ENCODE measurements around the gene ENO3.

Gene ENO3

DNA sequence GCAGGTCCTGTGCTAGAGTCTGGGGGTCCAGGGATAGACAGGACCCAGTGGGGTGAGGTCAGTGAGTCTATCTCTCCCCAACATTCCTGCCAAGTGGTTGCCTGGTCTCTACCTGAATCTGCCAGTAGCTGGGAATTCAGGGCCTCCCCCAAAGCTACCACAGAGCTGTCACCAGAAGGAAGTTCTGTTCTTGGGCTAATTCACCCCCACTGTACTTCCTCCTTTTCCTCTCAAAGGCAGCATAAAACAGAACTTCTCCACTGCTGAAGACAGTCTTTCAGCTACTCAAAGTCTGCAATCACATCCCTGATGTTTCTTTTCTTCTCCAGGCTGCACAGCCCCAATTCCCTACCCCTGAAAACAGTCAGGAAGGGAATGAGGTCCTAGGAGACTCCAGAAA, 27.8 kb downstream of the ENO3 start:
- no peak for DNase-seq

DNA sequence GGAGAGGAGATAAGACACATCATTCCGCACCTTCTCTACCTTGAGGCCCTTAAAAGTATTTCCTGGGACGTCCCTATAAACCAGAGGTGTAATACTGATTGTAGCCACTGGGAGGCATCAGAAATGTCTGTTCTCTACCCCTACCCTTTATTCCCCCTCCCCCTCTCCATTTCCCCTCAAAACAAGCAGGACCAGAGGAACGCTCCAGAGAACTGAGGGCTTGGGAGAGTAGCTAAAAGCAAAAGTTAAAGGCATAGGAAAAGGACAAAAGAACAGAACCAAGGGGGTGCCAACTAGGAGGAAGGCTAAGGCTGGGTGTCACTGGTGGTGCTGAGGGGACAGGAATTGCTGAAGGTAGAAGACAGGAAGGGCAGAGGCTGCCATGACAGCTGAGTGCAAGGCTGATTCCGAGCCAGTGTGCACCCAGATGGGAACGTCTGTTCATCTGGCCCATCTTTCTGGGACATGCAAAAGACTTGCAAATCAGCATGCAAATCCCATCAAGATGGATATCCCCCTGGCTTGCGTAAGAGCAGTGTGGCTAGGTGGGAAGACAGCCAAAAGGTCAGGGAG, 29.8 kb downstream of the ENO3 start:
- DNase-seq: peak; percentile 54

DNA sequence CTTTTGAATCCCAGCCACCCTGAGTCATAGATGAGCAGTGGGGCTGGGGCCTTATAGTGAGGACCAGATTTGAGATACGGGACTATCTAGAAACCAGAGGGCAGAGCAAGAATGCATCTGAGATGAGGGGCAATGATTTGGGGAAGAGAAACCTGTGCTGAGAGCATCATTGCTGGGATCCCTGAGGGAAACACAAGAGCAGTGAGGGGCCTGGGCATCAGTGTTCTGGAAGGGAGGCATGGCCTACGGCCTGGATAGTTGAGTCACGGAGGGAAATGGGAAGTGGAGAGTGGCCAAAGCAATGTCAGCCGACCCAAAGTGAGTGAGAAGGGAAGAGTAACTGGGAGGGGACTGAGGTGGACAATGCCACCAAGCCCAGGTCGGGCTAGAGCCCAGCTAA, 31.4 kb downstream of the ENO3 start:
- no peak for DNase-seq

DNA sequence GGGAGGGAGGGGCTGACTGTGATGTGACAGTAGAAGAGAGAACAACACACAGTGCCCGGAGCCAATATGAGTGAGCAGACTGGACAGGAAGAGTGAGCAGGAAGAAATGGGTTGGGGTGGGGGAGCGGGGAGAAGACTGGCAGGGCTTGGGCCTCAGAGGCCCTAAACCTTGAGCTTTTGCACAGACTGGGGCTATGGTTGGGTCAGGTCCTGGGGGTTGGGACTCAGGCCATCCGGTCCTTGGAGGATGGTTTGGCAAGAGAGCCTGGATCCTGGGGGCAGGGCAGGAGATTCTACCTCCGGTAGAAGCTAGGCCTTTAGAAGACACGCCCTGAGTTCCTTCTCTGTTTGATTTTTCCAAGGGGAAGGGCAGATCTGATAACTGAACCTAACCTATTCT, 35.5 kb downstream of the ENO3 start:
- DNase-seq: no peak

DNA sequence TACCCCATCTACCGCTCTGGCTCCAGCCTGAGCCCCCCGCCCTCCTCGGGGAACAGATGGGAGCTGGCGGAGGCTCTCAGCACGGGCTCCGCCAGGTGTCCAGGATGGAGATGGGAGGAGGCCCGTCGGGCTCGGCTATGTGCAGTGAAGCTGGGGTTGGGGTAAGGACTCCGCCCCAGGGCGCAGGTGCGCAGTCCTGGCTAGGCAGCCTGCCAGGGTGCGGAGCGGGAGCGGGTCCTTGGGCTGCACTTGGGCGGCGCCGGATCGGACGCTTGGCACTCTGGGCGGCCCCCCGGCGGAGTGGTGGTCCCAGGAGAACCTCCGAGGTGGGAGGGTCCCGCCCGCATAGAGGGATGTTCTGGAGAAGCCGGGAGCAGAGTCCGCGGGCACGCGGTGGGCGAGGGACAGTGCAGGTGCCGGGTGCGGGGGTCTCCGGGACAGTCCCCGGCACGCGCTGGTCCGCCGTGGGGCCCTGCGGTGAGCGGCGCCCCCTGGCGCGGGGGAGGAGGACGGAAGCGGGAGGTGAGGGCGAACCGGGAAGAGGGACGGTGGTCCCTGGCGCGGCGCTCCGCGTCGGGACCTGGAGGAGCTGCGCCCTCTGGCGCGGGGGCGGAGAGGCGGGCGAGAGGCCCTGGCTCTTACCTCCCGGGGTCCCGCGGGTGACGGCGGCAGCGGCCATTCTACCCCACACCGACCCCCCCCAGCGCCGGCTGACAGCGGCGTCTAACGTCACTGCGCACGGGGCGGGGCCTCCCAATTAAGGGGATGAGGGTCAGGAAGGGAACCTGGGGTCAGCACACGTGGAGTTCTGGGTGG, 36.2 kb downstream of the ENO3 start, which contains the start of gene CAMTA2:
Gene CAMTA2, minus strand, starts transcription at position 725 of the 816 bp plus-strand sequence. CDS start 1,453 bp downstream, outside the sequence.
- peak; percentile 79 for DNase-seq

DNA sequence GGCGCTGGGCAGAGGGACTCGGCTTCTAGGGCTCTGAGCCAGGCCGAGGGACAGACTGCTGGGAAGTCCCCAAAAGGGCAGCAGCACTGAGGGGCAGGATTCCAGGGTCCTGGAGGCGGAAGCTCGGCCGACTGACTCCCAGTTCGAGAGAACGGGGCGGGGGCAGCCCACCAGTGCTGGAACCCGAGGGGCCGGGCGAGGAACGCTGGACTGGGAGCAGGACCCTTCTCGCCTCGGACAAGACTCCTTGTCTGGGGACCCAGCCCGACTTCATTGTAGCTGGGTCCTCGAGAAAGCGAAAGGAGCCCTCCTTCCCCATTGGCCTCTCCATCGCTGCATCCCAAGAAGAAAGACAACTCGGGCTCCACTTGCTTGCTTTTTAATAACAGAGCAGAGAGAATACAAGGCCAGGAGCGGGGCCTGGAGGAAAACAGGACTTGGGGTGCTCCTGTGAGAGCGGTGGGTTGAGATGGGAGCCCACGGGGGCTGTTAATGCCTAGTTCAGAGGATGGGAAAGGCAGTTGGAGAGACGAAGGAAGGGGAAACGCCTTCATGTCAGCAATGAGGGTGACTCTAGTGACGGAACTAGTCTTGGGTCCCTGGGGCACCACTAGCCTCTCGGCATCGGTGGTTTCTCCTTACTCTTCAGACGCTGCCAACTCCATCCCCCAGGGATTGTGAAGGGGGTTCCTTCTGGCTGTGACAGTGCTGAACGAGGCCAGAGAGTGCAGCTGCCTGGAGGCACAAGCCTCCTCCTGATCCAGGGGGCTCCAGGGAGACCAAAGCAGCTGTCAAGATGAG, 37.0 kb downstream of the ENO3 start:
- DNase-seq: no peak

DNA sequence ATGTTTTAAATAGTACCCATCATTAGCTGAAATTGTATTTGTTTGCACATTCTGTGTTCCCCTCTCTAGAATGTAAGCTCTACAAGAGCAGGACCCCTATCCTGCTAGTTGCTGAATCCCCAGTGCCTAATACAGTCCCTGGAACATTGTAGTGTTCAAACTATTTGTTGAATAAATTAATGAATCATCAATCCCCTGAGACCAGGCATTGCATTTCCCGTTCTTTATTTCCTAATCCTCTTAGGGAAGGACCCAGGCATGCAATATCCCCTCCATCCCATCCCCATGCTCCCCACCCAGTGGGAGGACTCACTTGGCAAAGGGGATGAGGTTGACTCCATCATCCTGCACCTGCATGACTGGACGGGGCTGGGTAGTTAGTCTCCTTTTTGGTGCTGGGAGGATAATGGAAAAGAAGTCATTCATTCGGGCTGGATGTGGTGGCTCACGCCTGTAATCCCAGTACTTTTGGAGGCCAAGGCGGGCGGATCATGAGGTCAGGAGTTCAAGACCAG, 43.2 kb downstream of the ENO3 start:
- DNase-seq: no peak

DNA sequence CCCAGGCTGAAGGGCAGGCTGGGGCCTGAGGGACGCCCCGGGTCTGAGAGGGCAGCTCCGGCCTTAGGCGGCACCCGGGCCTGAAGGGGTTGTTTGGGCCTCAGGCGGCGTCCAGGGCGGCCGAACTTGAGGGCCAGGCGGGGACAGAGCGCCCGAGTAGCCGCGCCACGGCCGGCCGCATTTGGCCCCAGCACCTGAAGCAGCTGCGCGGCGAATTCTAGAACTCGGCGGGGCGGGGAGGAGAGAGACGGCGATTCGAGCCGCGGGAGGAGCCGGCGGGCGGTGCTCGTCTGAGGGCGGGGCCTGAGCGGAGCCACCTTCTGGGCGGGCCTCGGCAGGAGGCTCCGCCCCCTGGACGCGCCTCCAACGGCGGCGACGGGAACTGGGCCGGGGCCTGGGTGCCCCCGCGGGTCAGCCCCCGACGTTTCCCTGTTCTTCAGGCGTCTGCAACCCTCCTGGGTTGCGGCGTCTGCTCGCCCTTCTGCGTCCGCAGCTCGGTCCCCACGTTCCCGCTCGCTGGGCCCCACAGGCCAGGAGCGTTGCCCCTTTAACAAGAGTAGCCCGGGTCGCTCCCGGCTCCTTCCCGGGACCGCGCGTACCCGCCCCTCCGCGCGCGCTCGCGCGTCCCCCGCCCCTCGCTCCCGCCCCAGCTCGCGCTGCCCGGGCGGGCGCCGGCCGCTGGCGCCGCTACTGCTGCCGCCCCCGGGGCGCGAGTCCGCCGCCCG, 46.5 kb downstream of the ENO3 start, which contains the start of the genes INCA1 and KIF1C:
Gene INCA1, minus strand, starts transcription at position 221 of the 725 bp plus-strand sequence. CDS start 3,085 bp downstream, outside the sequence.
Gene KIF1C, plus strand, starts transcription at position 649 of the 725 bp plus-strand sequence. CDS start 2,297 bp downstream, outside the sequence.
- peak; percentile 88 for DNase-seq

DNA sequence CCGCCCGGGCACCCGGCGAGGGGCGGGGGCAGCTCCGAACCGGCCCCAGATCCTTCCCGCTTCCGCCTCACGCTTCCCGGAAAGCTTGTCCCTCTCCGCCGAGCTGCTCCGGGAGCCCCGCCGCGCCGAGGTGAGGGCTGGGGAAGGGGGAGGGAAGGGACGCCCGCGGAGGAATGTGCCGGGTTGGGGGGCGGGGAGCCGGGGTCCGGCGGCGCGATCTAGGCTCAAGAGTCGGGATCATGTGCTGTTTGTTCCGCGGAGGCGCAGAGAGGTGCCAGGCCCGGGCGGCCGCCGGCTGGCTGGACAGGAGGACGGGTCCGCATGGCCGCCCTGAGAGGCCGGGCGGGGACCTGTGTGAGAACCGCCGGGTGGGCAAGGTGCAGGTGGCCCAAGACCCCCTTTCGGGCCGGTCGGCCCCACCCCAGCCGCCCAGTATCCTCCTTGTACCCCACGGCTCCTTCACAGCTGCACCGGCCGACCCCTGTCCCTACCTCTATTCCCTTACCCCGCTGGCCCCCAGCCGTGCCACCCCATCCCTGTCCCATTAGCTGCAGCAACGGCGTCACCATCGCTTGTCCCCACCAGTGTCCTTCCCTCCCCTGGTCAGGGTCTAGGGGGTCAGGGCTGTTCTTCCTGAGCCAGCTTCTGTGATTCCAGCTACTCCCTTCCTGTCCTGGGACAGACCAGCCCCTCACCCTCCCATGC, 47.3 kb downstream of the ENO3 start:
- no peak for DNase-seq

DNA sequence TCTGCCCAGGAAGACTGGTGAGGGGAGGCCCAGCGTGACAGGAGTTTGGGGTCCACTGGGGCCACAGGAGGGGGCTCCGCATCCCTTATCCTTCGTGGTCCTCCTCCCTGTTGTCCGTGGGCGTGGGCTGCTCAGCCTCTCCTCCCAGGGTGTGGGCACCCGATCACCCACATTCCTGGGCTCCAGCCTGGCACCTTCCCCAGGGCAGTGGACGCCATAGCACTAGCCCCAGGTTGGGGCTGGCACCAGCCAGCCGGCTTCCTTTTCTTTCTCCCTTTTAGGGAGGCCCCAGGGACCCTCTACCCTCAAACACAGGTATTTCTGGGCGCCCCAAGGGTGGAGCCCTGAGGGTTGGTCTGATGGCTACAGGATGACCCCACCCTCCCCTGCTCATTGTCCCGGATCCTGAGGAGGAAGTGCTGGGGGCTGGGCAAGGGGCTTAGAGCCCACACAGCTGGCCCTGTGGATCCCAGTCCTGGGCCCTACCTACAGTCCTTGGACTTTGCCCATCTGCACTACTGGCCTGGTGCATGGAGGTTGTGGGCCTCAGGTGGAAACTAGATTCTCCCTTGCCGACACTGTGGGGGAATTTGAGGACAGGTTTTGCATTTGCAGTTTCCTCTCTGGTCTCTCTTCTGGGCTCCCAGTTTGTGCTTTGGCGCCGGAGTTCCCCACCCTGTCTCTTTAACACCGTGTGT, 48.0 kb downstream of the ENO3 start:
- DNase-seq: no peak

DNA sequence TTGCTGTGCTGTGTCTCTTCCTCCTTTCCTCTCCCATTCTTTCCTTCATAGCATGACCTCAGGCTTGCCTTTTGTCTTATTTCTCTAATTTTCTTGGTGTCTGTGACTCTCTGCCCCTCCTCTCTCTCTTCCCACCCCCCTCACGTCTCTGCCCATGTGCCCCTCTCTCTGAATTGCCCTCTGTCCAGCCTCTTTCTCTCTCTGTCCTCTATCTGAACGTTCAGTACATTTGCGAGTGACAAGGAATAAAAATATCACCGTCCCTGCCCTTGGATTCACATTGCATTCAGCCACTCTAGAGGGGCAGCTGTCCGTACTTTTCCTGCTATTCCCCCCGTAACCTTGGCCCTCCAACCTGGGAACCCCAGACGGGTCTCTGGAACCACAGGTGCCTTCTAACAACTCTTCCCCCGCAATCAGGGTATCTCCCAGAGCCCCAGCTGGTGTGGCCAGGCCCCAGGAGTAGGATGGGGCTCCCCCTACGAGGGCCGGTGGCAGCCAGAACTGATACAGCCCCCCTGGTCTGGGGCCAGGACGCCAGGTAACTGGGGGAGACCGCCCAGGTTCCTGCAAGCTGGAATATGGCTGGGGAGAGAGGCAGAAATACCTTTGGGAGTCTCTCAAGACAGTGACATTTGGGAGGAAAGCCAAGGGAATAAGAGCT, 48.6 kb downstream of the ENO3 start:
- no peak for DNase-seq

DNA sequence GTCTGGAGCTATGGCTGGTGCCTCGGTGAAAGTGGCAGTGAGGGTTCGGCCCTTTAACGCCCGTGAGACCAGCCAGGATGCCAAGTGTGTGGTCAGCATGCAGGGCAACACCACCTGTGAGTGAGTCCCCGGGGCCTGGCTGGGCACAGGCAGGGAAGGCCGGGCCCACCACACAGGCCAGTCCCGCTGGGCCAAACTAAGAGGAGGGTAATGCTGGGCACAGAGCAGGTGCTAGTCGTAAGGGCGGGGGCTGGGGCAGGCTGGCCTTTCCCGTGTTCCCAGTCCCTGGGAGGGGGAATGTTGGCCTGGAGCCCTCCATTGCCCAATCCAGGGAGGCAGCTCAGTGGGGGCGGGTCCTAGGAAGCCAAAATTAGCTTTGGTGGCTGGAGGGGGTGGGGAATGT, 49.3 kb downstream of the ENO3 start:
- DNase-seq: no peak

DNA sequence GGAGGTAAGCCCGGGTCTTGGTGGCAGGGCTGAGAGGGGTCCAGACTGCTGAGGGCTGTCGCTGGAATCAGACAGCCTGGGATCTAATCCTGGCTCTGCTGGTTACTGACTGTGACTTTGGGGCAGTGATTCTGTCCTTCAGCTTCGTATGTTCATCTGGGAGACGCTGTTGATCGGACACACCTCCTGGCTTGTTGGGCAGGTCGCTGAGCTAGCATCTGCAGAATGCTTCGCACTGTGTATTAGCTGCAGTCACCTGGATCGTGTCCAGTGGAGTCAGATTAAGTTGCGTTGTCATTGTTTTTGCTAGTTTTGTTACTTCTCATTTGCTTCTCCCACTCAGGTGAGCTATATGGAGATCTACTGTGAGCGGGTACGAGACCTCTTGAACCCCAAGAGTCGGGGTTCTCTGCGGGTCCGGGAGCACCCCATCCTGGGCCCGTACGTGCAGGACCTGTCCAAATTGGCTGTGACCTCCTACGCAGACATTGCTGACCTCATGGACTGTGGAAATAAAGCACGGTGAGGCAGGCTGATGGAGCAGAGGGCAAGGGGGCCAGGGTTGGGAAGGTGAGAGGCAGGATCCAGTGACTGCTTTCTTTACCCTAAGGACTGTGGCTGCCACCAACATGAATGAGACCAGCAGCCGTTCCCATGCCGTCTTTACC, 51.3 kb downstream of the ENO3 start:
- no peak for DNase-seq

DNA sequence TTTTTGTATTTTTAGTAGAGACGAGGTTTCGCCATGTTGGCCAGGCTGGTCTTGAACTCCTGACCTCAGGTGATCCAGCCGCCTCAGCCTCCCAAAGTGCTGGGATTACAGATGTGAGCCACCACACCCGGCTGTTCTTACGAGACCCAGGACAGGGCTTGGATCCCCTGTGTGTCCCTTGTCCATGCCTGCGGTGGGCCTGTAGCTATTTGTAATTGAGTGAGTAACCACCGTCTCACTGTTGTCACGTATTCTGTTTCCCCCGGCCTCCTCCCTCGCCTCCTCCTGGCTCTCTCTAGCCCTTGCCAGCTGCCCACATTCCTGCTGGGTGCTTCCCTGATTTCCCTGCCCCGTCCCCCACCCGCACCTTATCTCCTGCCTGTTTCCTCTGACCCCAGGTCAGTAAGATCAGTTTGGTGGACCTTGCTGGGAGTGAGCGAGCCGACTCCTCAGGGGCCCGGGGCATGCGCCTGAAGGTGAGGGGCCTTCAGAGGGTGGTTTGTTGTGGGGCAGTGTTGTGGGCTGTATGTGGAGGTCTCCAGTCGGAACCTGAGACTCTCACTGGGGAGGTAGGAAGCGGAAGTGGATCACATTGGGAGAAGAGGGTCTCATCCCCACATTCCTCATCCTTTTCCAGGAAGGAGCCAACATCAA, 52.4 kb downstream of the ENO3 start:
- no peak for DNase-seq

Data from central memory CD4-positive, alpha-beta T cell (primary cell).